Liver (tissue), 9 donors: ENCODE measurements around the gene LRRTM4. TPM values are rescaled to one million over a fixed set of nuclear protein-coding genes. Genes with fewer than 3 reads are reported as not detected.
"Not testable (repeated sequence)": the region's sequence is repeated elsewhere in the genome, so short reads cannot be mapped to it uniquely, and the experiment has no call there.

ENCODE experiments used
- DNase-seq: peaks from one replicate; pipeline ENCODE4 v3.0.0-alpha.2; 2017; ENCODE audit warnings: low spot score
- H3K27ac ChIP-seq, 2 donors: one replicate each; pipeline ENCODE4 v1.7.0; 2013; ENCODE audit warnings: inconsistent platforms in 2 of 2, low read length in 2 of 2, control low read depth in 1 of 2, low read depth in 1 of 2, mild to moderate bottlenecking in 1 of 2
- H3K27me3 ChIP-seq, 4 donors: one replicate each; pipeline versions ENCODE4 v1.6.1 to v1.7.0; 2013; ENCODE audit warnings: low read length in 3 of 4, inconsistent platforms in 1 of 4, mild to moderate bottlenecking in 1 of 4, moderate library complexity in 1 of 4; ENCODE audit not compliant: control insufficient read depth in 4 of 4, insufficient read depth in 4 of 4
- H3K36me3 ChIP-seq, 4 donors: one replicate each; pipeline versions ENCODE4 v1.6.1 to v1.7.0; 2013; ENCODE audit warnings: low read length in 3 of 4, mild to moderate bottlenecking in 3 of 4, low read depth in 1 of 4, moderate library complexity in 1 of 4; ENCODE audit not compliant: control insufficient read depth in 4 of 4, insufficient read depth in 3 of 4
- H3K4me1 ChIP-seq, 4 donors: one replicate each; pipeline versions ENCODE4 v1.6.1 to v1.7.0; 2013; ENCODE audit warnings: low read length in 3 of 4, mild to moderate bottlenecking in 3 of 4, moderate library complexity in 1 of 4; ENCODE audit not compliant: control insufficient read depth in 4 of 4, insufficient read depth in 4 of 4
- H3K4me3 ChIP-seq, 3 donors: one replicate each; pipeline versions ENCODE4 v1.6.1 to v1.7.0; 2013; ENCODE audit warnings: low read length in 3 of 3, control low read depth in 1 of 3, low read depth in 1 of 3, mild to moderate bottlenecking in 1 of 3
- H3K9ac ChIP-seq, 2 donors: one replicate each; pipeline ENCODE4 v1.7.0; 2013; ENCODE audit warnings: low read length in 2 of 2, mild to moderate bottlenecking in 2 of 2, moderate library complexity in 2 of 2, control low read depth in 1 of 2, low read depth in 1 of 2
- H3K9me3 ChIP-seq, 4 donors: one replicate each; pipeline versions ENCODE4 v1.6.1 to v1.7.0; 2013; ENCODE audit warnings: low read length in 3 of 4; ENCODE audit not compliant: control insufficient read depth in 4 of 4
- EGR1 ChIP-seq, 2 donors: IDR thresholded peaks; 2 replicates each; pipeline ENCODE4 v1.6.1; 2016 to 2018; ENCODE audit warnings: antibody characterized with exemption in 2 of 2, low read depth in 2 of 2
- FOXA1 ChIP-seq: IDR thresholded peaks from 2 replicates; pipeline ENCODE4 v1.6.1; 2016; ENCODE audit warnings: antibody characterized with exemption
- FOXA2 ChIP-seq: IDR thresholded peaks from 2 replicates; pipeline ENCODE4 v1.6.1; 2016; ENCODE audit warnings: antibody characterized with exemption
- GABPA ChIP-seq, 2 donors: IDR thresholded peaks in 1 of 2; conservative IDR thresholded peaks in 1 of 2; 2 replicates each; pipeline ENCODE4 v1.6.1; 2016; ENCODE audit warnings: antibody characterized with exemption in 2 of 2, mild to moderate bottlenecking in 1 of 2, moderate library complexity in 1 of 2
- HNF4A ChIP-seq, 2 donors: conservative IDR thresholded peaks; 2 replicates each; pipeline ENCODE4 v1.6.1; 2016; ENCODE audit warnings: antibody characterized with exemption in 2 of 2, mild to moderate bottlenecking in 2 of 2
- JUND ChIP-seq, 2 donors: IDR thresholded peaks; 2 replicates each; pipeline ENCODE4 v1.6.1; 2016; ENCODE audit warnings: antibody characterized with exemption in 2 of 2
- NR2F2 ChIP-seq: IDR thresholded peaks from 2 replicates; pipeline ENCODE4 v1.6.1; 2016; ENCODE audit warnings: antibody characterized with exemption
- RAD21 ChIP-seq, 2 donors: IDR thresholded peaks; 2 replicates each; pipeline ENCODE4 v1.6.1; 2016; ENCODE audit warnings: antibody characterized with exemption in 2 of 2, mild to moderate bottlenecking in 2 of 2
- TAF1 ChIP-seq: conservative IDR thresholded peaks from 2 replicates; pipeline ENCODE4 v1.6.1; 2016; ENCODE audit warnings: antibody characterized with exemption, mild to moderate bottlenecking
- YY1 ChIP-seq: IDR thresholded peaks from 2 replicates; pipeline ENCODE4 v1.6.1; 2016; ENCODE audit warnings: antibody characterized with exemption, mild to moderate bottlenecking
- whole genome bisulfite sequencing: extraction: QIAGEN DNeasy Blood & Tissue Kit; methylation state at CpG from one replicate; pipeline ENCODE4 v1.1.7; 2013; 5-methylcytosine and 5-hydroxymethylcytosine counted together
- polyA plus RNA-seq, 2 donors: library from polyadenylated mRNA; stranded (reverse) in 1 of 2; unstranded in 1 of 2; fragments of 200-250 nt in 1 of 2; fragments of >200 nt in 1 of 2; fragmentation: Nextera tagmentation in 1 of 2; extraction: Ambion mirVana in 1 of 2; gene quantifications; one replicate each; pipeline versions ENCODE4 v1.2.1 to v1.2.3, GENCODE V29; 2013 to 2015
- total RNA-seq, 2 donors: library from RNA; depleted of rRNA; stranded (reverse); fragments of >200 nt; gene quantifications; one replicate each; pipeline ENCODE4 v1.2.3, GENCODE V29; 2014
- TF ChIP-seq, protein P1 (sequence below): IDR thresholded peaks from 2 replicates; pipeline ENCODE4 v1.6.1; 2016; ENCODE audit warnings: antibody characterized with exemption, mild to moderate bottlenecking
- TF ChIP-seq, protein P2 (sequence below): IDR thresholded peaks from 2 replicates; pipeline ENCODE4 v1.6.1; 2016; ENCODE audit warnings: antibody characterized with exemption
- TF ChIP-seq, protein P3 (sequence below): fragments of 150-350 bp; IDR thresholded peaks from 2 replicates; pipeline ENCODE4 v1.5.1; 2017; ENCODE audit warnings: improper control_type of control experiment, low read depth, low read length; ENCODE audit not compliant: missing input control
- donor health status: healthy.
- donor health status: healthy.
- donor health status: healthy.
- donor health status: healthy.
- donor health status: healthy.

Gene LRRTM4
- total and polyA plus RNA-seq, 4 donors: 0.06 to 0.09 (median 0.08) TPM; not detected in 1

- no peaks in the 10 kb centered on the region for H3K9me3 ChIP-seq
- no peaks in the 10 kb centered on the region for H3K4me1 ChIP-seq
- no peak overlapping the region for H3K4me3 ChIP-seq
- no peaks in the 10 kb centered on the region for H3K36me3 ChIP-seq
- no peak overlapping the region for H3K27ac ChIP-seq
- no peak for DNase-seq
- no peaks in the 10 kb centered on the region for H3K27me3 ChIP-seq
- TF ChIP-seq, protein P1, sequence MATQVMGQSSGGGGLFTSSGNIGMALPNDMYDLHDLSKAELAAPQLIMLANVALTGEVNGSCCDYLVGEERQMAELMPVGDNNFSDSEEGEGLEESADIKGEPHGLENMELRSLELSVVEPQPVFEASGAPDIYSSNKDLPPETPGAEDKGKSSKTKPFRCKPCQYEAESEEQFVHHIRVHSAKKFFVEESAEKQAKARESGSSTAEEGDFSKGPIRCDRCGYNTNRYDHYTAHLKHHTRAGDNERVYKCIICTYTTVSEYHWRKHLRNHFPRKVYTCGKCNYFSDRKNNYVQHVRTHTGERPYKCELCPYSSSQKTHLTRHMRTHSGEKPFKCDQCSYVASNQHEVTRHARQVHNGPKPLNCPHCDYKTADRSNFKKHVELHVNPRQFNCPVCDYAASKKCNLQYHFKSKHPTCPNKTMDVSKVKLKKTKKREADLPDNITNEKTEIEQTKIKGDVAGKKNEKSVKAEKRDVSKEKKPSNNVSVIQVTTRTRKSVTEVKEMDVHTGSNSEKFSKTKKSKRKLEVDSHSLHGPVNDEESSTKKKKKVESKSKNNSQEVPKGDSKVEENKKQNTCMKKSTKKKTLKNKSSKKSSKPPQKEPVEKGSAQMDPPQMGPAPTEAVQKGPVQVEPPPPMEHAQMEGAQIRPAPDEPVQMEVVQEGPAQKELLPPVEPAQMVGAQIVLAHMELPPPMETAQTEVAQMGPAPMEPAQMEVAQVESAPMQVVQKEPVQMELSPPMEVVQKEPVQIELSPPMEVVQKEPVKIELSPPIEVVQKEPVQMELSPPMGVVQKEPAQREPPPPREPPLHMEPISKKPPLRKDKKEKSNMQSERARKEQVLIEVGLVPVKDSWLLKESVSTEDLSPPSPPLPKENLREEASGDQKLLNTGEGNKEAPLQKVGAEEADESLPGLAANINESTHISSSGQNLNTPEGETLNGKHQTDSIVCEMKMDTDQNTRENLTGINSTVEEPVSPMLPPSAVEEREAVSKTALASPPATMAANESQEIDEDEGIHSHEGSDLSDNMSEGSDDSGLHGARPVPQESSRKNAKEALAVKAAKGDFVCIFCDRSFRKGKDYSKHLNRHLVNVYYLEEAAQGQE: no peak
- TF ChIP-seq, protein P2, sequence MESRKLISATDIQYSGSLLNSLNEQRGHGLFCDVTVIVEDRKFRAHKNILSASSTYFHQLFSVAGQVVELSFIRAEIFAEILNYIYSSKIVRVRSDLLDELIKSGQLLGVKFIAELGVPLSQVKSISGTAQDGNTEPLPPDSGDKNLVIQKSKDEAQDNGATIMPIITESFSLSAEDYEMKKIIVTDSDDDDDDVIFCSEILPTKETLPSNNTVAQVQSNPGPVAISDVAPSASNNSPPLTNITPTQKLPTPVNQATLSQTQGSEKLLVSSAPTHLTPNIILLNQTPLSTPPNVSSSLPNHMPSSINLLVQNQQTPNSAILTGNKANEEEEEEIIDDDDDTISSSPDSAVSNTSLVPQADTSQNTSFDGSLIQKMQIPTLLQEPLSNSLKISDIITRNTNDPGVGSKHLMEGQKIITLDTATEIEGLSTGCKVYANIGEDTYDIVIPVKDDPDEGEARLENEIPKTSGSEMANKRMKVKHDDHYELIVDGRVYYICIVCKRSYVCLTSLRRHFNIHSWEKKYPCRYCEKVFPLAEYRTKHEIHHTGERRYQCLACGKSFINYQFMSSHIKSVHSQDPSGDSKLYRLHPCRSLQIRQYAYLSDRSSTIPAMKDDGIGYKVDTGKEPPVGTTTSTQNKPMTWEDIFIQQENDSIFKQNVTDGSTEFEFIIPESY: no peak
- TF ChIP-seq RAD21 (IDR thresholded peaks at IDR 0.05) (no peak), YY1 (no peak), GABPA (IDR thresholded peaks at IDR 0.05 in 1 of 2, conservative IDR thresholded peaks at IDR 0.05 in 1 of 2) (no peak), EGR1 (IDR thresholded peaks at IDR 0.05; ENCODE audit: low read depth in 2 of 2) (no peak), FOXA2 (no peak), FOXA1 (no peak), JUND (IDR thresholded peaks at IDR 0.05) (no peak), TAF1 (no peak), NR2F2 (no peak), HNF4A (conservative IDR thresholded peaks at IDR 0.05) (no peak)
- TF ChIP-seq, protein P3, sequence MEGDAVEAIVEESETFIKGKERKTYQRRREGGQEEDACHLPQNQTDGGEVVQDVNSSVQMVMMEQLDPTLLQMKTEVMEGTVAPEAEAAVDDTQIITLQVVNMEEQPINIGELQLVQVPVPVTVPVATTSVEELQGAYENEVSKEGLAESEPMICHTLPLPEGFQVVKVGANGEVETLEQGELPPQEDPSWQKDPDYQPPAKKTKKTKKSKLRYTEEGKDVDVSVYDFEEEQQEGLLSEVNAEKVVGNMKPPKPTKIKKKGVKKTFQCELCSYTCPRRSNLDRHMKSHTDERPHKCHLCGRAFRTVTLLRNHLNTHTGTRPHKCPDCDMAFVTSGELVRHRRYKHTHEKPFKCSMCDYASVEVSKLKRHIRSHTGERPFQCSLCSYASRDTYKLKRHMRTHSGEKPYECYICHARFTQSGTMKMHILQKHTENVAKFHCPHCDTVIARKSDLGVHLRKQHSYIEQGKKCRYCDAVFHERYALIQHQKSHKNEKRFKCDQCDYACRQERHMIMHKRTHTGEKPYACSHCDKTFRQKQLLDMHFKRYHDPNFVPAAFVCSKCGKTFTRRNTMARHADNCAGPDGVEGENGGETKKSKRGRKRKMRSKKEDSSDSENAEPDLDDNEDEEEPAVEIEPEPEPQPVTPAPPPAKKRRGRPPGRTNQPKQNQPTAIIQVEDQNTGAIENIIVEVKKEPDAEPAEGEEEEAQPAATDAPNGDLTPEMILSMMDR: no peak
- no peak overlapping the region for H3K9ac ChIP-seq
- WGBS: 87% methylated on average over 2 of the region's 2 CpGs
Measured at GRCh38 chr2:77099961-77100360, 422.2 kb downstream of the LRRTM4 start.

DNA sequence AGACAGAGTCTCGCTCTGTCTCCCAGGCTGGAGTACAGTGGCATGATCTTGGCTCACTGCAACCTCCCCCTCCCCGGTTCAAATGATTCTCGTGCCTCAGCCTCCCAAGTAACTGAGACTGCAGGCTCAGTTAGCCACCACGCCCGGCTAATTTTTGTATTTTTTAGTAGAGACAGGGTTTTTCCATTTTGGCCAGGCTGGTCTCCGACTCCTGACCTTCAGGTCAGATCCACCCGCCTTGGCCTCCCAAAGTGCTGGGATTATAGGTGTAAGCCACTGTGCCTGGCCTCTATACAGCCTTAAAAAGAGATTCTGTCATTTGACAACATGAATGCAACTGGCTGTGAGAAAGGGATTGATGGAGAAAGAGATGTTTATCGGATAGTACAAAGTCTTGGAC lies 426.7 kb downstream of the LRRTM4 start:
- not testable (repeated sequence) for H3K36me3 ChIP-seq, DNase-seq, H3K4me1 ChIP-seq, H3K27ac ChIP-seq, H3K9me3 ChIP-seq, H3K9ac ChIP-seq, H3K27me3 ChIP-seq, H3K4me3 ChIP-seq
- WGBS: 86% methylated on average over 8 of the region's 8 CpGs
